SIG-M5 treated with dmso at 0.1 percent for 504 hours (cell line): ENCODE results near the gene ADIRF.

Source experiments
- DNase-seq: peaks from one replicate; lab custom pipeline; 2025; ENCODE audit not compliant: unreplicated experiment; lab: John Stamatoyannopoulos, UW

ADIRF gene

GRCh38 chr10:86960003-86960862 is 8.0 kb upstream of the ADIRF start:
- peak; percentile 66 for DNase-seq

- no peak for DNase-seq
These were observed 7.3 kb upstream of the ADIRF start for GRCh38 chr10:86960863-86961434.

DNA sequence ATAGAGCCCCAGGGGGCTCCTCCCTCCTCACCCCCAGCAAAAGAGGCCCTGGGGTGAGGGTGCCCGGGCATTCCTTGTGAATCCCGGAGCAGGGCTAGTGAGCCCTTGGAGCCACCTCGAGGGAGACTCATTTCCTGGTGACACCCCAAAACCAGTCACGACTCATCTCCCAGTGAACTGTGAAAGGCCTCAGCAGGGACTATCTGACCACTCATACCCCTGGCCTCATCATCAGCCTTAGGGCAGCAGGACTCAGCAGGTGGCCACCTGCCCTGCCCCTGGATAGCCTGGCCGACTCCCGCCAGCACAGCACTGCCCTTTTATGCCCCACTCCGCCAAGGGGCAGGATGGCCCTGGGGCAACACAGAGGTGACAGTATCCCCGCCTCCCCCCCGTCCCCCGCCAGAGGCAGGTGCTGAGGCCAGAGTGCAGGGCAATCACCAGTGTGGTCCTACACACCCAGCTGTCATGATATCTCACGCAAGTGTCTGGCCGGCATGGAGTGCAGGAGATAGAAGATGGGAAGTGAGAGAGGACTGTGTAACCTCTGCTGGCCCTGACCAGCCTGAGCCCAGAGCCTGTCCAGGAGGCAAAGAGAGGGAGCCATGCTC is 6.7 kb upstream of the ADIRF start:
- no peak for DNase-seq

DNA sequence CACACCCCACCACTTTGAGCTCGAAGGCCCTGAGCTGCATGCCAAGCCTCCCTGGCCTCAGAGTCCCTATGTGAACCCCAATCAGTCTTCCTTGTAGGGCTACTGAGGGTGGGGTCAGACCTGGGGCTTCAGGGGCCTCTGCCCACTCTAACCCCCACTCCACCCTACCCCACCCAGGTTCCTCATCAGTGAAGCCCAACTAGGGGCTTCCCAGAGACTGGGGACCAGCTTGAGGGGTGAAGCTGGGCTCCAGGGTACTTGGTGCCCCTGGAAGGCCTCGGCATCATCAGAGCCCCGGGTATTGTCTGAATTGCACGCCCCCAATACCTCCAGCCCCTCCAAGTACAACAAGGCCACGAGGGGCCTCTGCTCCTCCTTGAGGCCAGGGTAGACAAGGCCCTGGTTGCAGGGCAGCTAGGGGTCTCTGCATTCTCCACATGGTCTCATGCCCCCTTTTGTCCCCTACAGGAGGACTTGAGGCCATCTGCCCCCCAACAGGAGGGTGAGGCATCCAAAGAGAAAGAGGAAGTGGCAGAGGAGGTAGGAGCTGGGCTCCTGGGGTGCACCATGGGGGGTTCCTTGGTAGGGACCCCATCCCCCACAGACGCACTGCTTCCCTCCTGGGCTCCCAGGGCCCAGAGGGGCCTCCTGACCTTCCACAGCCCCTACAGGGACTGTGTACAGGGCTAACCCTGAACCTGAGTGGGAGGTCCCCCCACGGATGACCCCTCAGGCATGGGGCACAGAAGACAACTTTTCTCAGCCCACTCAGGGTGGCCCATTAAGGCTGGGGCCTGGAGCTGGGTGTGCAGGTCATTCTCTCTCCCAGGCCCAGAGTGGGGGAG is 5.9 kb upstream of the ADIRF start:
- peak; percentile 29 for DNase-seq

GRCh38 chr10:86962981-86963310 is 5.3 kb upstream of the ADIRF start:
- no peak for DNase-seq

DNA sequence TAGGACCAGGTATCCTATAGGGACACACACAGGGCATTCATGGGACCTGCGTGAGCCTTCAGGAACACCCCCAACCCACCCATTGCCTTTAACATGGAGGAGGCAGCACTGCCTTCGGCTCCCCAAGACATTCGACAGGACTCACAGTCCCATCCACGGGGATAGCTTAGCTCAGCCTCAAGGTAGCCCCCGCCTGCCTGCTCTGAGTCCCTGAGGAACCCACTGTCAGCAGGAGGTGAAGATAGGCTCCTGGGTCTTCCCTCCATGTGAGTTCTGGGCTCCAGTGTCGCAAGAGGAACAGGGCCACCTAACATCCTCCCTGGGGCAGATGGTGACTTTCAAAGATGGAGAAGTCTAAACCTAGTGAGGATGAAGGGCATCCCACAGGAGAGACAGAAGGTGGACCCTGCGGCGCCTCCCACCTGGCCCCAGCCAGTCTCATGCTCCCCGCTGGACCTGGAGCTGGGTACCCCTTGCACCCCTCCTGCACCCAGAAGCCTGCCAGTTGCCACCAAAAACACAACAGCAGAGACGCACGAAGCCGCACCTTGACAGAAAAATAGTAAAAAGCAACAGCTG is 4.9 kb upstream of the ADIRF start:
- no peak for DNase-seq

DNA sequence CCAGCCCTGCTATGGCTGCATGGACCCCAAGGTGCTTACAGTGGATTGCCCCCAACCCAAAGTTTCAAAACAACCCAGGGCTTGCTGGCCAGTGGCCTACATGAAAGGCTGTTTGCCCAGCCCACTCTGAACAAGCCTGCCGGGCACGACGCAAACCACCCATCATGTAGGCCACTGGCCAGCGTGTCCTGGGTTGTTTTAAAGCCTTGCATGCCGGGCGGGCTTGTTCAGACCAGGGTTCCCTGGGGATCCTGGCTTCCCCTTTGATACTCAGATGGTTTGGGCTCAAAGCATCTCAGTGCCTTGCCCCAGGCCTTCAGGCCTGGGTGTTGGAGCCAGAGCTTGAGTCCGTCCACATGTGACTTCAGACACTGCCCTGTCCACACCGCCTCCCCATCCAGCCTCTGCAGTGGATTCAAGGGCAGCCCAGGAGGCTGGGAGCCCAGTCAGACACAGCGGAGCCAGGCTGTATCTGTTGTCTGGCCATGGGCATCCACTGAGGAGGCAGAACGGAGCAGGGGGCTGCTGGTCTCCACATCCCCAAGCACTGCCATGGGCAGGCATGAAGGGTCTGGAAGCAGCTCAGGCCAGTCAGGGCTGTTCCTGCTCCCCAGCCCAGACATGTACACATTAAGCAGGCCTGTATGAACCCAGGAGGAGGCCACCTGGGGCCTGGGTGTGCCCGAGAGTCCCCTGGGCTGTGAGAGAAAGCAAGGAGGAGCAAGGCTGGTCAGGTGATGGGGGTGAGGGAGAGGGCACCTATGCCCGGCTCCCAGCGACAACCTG is 4.0 kb upstream of the ADIRF start:
- no peak for DNase-seq

GRCh38 chr10:86964847-86965190 is 3.5 kb upstream of the ADIRF start:
- no peak for DNase-seq

DNA sequence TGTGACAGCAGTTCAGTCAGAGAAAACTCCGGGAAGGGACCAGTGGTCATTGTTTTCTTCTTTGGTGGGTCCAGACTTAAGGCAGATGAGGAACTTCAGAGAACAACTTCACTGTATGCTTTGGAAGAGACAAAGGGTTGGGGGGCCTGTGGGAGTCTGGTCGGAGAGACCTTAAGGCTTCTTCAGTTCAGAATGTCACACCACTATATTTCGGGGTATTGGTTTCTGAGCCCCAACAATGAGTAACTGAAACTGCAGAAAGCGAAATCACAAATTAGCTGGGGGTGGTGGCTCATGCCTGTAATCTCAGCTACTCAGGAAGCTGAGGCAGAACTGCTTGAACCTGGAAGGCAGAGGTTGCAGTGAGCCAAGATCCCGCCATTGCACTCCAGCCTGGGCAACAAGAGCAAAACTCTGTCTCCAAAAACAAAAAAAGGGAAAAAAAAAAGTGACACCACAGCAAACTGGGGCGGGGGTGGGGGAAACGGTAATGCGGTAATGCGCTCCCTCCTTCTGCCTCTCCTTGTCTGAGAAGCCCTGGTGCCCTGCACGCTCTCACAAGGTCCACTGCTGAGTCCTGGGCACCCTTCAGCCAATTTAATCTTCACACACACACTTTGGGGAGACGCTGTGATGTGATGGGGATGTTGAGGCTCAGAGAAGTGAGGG is 2.2 kb upstream of the ADIRF start:
- no peak for DNase-seq

DNA sequence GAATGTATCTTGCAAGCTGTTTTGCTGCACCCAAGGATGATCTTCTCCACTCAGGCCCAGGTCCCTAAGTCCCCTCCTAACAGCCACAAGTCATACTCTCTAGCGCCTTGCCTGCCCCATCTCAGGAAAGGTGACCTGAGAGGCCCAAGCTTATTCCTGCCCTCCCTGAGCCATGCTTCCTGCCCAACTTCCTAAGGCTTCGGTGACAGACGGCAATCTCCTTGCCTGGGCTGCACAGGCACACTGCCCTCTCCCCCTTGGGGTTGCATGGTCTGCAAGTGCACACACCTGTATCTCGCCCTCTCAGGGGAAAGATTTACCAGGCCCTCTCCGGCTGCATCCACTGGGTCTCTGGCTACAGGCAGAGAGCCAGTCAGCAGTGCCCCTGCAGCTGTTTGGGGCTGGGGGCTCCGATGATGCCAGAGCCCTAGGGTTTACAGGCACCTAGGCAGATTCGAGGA is 771 bp upstream of the ADIRF start:
- DNase-seq = no peak

GRCh38 chr10:86968994-86969355 is 693 bp downstream of the ADIRF start:
- DNase-seq = no peak

- no peak for DNase-seq
These were observed 1.2 kb downstream of the ADIRF start for GRCh38 chr10:86969421-86970041.

- no peak for DNase-seq
These were observed 2.1 kb downstream of the ADIRF start for GRCh38 chr10:86970162-86970981.

DNA sequence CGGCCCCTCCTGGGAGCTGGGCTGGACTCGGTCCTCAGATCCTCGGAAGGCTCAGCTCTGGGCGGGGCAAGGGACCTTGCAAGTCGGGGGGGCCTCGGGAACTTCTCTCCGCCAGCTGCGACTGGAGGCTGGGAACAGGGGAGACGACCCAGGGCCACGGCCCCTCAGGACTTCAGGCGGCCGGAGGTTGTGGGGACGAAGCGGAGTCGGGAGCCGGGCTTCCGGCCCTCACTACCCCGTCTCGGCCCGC is 2.6 kb downstream of the ADIRF start:
- no peak for DNase-seq

- DNase-seq = peak; percentile 68
These were observed 3.1 kb downstream of the ADIRF start for GRCh38 chr10:86971232-86971991.

GRCh38 chr10:86972613-86973380 is 4.5 kb downstream of the ADIRF start:
- DNase-seq = no peak

DNA sequence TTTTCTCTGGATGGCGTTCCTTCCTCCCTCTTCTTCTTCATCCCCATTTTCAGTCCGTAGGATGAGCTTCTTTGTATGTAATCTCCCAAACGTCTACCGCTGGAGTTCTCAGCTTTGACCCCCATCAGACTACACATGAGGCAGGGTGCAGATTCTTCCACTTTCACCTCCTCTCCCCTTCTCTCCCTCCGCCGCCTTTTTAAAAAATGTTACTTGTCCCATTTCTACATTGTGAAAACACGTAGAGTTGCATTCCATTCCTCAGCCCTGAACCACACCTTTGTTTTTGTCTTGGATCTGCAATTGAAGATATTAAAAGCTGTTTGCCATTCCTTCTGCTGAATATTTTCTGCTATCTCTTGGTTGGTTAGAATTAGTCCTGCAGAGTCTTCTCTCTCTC is 6.2 kb downstream of the ADIRF start:
- DNase-seq = no peak
